GM12878 (cell line): ENCODE measurements around the gene B4GALT5.

ENCODE experiments used
- CTCF ChIP-seq, 3 experiments: IDR thresholded peaks in 2 of 3; conservative IDR thresholded peaks in 1 of 3; 2 replicates each; pipeline ENCODE4 v1.5.1; 2011; ENCODE audit warnings: low read depth in 3 of 3, low read length in 3 of 3, mild to moderate bottlenecking in 3 of 3, control low read depth in 2 of 3, moderate library complexity in 2 of 3, inconsistent platforms in 1 of 3, mixed read lengths in 1 of 3; ENCODE audit not compliant: control insufficient read depth in 2 of 3, insufficient read depth in 1 of 3; ENCODE audit errors: extremely low read depth in 1 of 3
- EP300 ChIP-seq, 2 experiments: fragments of 150-350 bp in 1 of 2; IDR thresholded peaks; 2 replicates each; pipeline ENCODE4 v1.6.1; 2011 to 2012; ENCODE audit warnings: low read depth in 2 of 2, low read length in 2 of 2, borderline replicate concordance in 1 of 2, improper control_type of control experiment in 1 of 2, inconsistent platforms in 1 of 2; ENCODE audit not compliant: control insufficient read depth in 1 of 2
- RB1 ChIP-seq: fragments of 450-650 bp; formaldehyde crosslinking; IDR thresholded peaks from 2 replicates; pipeline ENCODE4 v1.6.1; 2017; ENCODE audit warnings: mild to moderate bottlenecking, borderline replicate concordance
- SP1 ChIP-seq: IDR thresholded peaks from one replicate; pipeline ENCODE4 v1.6.1; 2011; ENCODE audit warnings: low read depth, low read length
- TBL1XR1 ChIP-seq: IDR thresholded peaks from 2 replicates; pipeline ENCODE4 v1.6.1; 2012; ENCODE audit warnings: low read depth, low read length, improper control_type of control experiment
- USF2 ChIP-seq: IDR thresholded peaks from 2 replicates; pipeline ENCODE4 v1.6.1; 2011; ENCODE audit warnings: low read depth, low read length, improper control_type of control experiment, borderline replicate concordance

DNA sequence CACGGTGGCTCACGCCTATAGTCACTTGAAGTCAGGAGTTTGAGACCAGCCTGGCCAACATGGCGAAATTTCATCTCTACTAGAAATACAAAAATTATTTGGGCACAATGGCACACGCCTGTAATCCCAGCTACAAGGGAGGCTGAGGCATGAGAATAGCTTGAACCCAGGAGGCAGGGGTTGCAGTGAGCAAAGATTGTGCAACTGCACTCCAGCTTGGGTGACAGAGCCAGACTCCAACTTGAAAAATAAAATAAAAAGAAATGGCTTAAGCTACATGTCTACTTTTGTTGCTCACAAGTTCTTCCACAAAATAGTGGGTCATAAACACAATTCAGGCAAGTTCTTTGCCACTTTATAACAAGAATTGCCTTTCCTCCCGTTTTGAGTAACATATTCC lies 27.1 kb upstream of the B4GALT5 start:
- TF ChIP-seq SP1 (no peak), EP300 (IDR thresholded peaks at IDR 0.05; ENCODE audit: borderline replicate concordance in 1 of 2, control insufficient read depth in 1 of 2, low read depth in 2 of 2, low read length in 2 of 2) (no peak), CTCF (IDR thresholded peaks at IDR 0.05 in 2 of 3, conservative IDR thresholded peaks at IDR 0.05 in 1 of 3; ENCODE audit: control insufficient read depth in 2 of 3, extremely low read depth in 1 of 3, insufficient read depth in 1 of 3, low read depth in 3 of 3, low read length in 3 of 3) (no peak), USF2 (no peak), TBL1XR1 (no peak), RB1 (no peak)
